Measurements from ENCODE around the gene MON1A.

- no peak for TF ChIP-seq CTCF (conservative IDR thresholded peaks at IDR 0.05; ENCODE audit: low read depth in 2 of 2)
- no peak for TF ChIP-seq EZH2 (IDR thresholded peaks at IDR 0.05; ENCODE audit: low read depth, unreplicated experiment)
- TF ChIP-seq POLR2AphosphoS5 (IDR thresholded peaks at IDR 0.05; ENCODE audit: low read depth) = no peak
- TF ChIP-seq, protein P1, sequence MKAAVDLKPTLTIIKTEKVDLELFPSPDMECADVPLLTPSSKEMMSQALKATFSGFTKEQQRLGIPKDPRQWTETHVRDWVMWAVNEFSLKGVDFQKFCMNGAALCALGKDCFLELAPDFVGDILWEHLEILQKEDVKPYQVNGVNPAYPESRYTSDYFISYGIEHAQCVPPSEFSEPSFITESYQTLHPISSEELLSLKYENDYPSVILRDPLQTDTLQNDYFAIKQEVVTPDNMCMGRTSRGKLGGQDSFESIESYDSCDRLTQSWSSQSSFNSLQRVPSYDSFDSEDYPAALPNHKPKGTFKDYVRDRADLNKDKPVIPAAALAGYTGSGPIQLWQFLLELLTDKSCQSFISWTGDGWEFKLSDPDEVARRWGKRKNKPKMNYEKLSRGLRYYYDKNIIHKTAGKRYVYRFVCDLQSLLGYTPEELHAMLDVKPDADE (IDR thresholded peaks at IDR 0.05) = no peak
- no peak for TF ChIP-seq ZNF331 (CRISPR knock-in tag; IDR thresholded peaks at IDR 0.05; ENCODE audit: low read depth)
- no peak for TF ChIP-seq STAT1 (IDR thresholded peaks at IDR 0.05; ENCODE audit: unreplicated experiment)
- TF ChIP-seq EZH2phosphoT487 (IDR thresholded peaks at IDR 0.05; ENCODE audit: unreplicated experiment) = no peak
- no peak for TF ChIP-seq NANOG (IDR thresholded peaks at IDR 0.05; ENCODE audit: borderline replicate concordance)
- TF ChIP-seq CREB1 (CRISPR knock-in tag; IDR thresholded peaks at IDR 0.05; ENCODE audit: low read depth) = no peak
Observed at GRCh38 chr3:49937090-49937489, 7.5 kb upstream of the MON1A start.

All from GM23338 (cell line).